ENCODE results near the gene KCNE3.
A peak's percentile ranks its signal among the peaks of the same experiment; 100 is the strongest.

Gene KCNE3

GRCh38 chr11:74490941-74491340 is 23.6 kb upstream of the KCNE3 start:
- H3F3A ChIP-seq (ENCODE audit: insufficient read depth) = no peaks in the 10 kb centered on the region; the same call in 1 of the 2 replicates
- H2AFZ ChIP-seq (ENCODE audit: low read depth, low read length, severe bottlenecking) = no peak overlapping the region
- no peaks in the 10 kb centered on the region for H3K9me3 ChIP-seq (ENCODE audit: insufficient read depth, low read length)
- H3K79me2 ChIP-seq (ENCODE audit: insufficient read depth, low read length) = no peaks in the 10 kb centered on the region
- H3K4me2 ChIP-seq (ENCODE audit: low read depth, low read length, poor library complexity, severe bottlenecking) = no peak overlapping the region
- H3K9ac ChIP-seq (ENCODE audit: low read length) = no peak overlapping the region
- H4K20me1 ChIP-seq (ENCODE audit: low read depth, low read length) = no peaks in the 10 kb centered on the region
- TF ChIP-seq CTCF (IDR thresholded peaks at IDR 0.05; ENCODE audit: insufficient read depth, low read length, poor library complexity, severe bottlenecking) = no peak
- TF ChIP-seq EZH2phosphoT487 (conservative IDR thresholded peaks at IDR 0.05; ENCODE audit: low read length) = no peak
- no peaks in the 10 kb centered on the region for H3K27me3 ChIP-seq (ENCODE audit: low read length)
- no peak overlapping the region for H3K4me3 ChIP-seq (ENCODE audit: insufficient read depth, low read length, poor library complexity, severe bottlenecking)
- H3K36me3 ChIP-seq (ENCODE audit: low read length) = no peaks in the 10 kb centered on the region
- no peak overlapping the region for H3K27ac ChIP-seq (ENCODE audit: low read depth, low read length)
- H3K9me2 ChIP-seq (replicated peaks; ENCODE audit: insufficient read depth, low read length) = no peaks in the 10 kb centered on the region

DNA sequence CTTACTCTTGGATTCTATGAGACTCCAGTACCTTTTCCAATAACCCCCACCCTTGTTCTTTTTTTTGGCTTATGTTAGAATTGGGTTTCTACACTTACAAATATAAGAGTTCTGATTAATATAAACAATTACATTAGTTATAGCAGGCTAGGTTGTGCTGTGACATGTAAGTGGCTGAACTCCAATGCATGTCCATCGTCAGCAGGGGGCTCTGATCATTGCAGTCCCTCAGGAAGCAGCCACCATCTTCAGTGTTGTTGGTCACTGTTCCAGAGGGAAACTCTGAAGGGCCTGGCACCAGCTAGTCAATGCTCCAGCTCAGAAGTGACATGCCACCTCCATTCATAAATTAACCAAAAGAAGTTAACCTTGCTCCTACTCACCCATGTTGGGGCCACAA is 20.5 kb upstream of the KCNE3 start:
- H4K20me1 ChIP-seq (ENCODE audit: low read depth, low read length) = no peaks in the 10 kb centered on the region
- no peaks in the 10 kb centered on the region for H3K27me3 ChIP-seq (ENCODE audit: low read length)
- no peak overlapping the region for H2AFZ ChIP-seq (ENCODE audit: low read depth, low read length, severe bottlenecking)
- no peaks in the 10 kb centered on the region for H3K9me3 ChIP-seq (ENCODE audit: insufficient read depth, low read length)
- TF ChIP-seq CTCF (IDR thresholded peaks at IDR 0.05; ENCODE audit: insufficient read depth, low read length, poor library complexity, severe bottlenecking) (peak; percentile 8), EZH2phosphoT487 (conservative IDR thresholded peaks at IDR 0.05; ENCODE audit: low read length) (no peak)
- H3F3A ChIP-seq (ENCODE audit: insufficient read depth) = no peaks in the 10 kb centered on the region
- no peak overlapping the region for H3K4me2 ChIP-seq (ENCODE audit: low read depth, low read length, poor library complexity, severe bottlenecking)
- no peak overlapping the region for H3K27ac ChIP-seq (ENCODE audit: low read depth, low read length)
- H3K9ac ChIP-seq (ENCODE audit: low read length) = no peak overlapping the region
- no peaks in the 10 kb centered on the region for H3K36me3 ChIP-seq (ENCODE audit: low read length)
- no peaks in the 10 kb centered on the region for H3K79me2 ChIP-seq (ENCODE audit: insufficient read depth, low read length)
- H3K9me2 ChIP-seq (replicated peaks; ENCODE audit: insufficient read depth, low read length) = no peaks in the 10 kb centered on the region
- H3K4me3 ChIP-seq (ENCODE audit: insufficient read depth, low read length, poor library complexity, severe bottlenecking) = no peak overlapping the region

DNA sequence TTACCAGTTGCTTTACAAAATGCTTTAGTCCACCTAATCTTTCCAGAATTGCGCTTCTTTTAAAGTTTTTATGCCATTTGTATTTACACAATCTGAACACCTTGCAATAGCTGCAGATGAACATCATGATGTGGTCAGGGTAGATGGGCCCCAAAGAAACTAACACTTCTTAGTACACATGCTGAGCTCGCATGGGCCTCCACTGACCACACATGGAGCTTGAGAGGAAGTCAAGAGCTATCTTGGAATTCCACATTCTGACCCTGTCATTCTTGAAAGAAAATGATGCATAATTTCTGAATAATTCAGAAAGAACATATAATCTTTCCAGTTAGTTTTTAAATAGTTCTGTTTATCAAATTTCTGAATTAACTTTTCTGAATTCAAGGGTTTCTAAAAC is 18.5 kb upstream of the KCNE3 start:
- Histone ChIP-seq H3K4me2 (ENCODE audit: low read depth, low read length, poor library complexity, severe bottlenecking) (no peak overlapping the region), H4K20me1 (ENCODE audit: low read depth, low read length) (no peaks in the 10 kb centered on the region), H3K79me2 (ENCODE audit: insufficient read depth, low read length) (no peaks in the 10 kb centered on the region), H3K9me3 (ENCODE audit: insufficient read depth, low read length) (no peaks in the 10 kb centered on the region), H3K36me3 (ENCODE audit: low read length) (no peaks in the 10 kb centered on the region), H3K4me3 (ENCODE audit: insufficient read depth, low read length, poor library complexity, severe bottlenecking) (no peak overlapping the region), H3K27me3 (ENCODE audit: low read length) (no peaks in the 10 kb centered on the region), H3K27ac (ENCODE audit: low read depth, low read length) (no peak overlapping the region), H3K9me2 (replicated peaks; ENCODE audit: insufficient read depth, low read length) (no peaks in the 10 kb centered on the region), H3F3A (ENCODE audit: insufficient read depth) (no peaks in the 10 kb centered on the region), H3K9ac (ENCODE audit: low read length) (no peak overlapping the region), H2AFZ (ENCODE audit: low read depth, low read length, severe bottlenecking) (no peak overlapping the region)
- TF ChIP-seq EZH2phosphoT487 (conservative IDR thresholded peaks at IDR 0.05; ENCODE audit: low read length) (no peak), CTCF (IDR thresholded peaks at IDR 0.05; ENCODE audit: insufficient read depth, low read length, poor library complexity, severe bottlenecking) (no peak)
